Raji (cell line): ENCODE measurements around the gene PIK3CB.

Source experiments
- POLR2A ChIP-seq: IDR thresholded peaks from 2 replicates; pipeline ENCODE4 v1.6.1; 2011; ENCODE audit warnings: low read depth, low read length, control low read depth; ENCODE audit not compliant: insufficient read depth

Gene PIK3CB

GRCh38 chr3:138684396-138684795, 150.3 kb downstream of the PIK3CB start:
- no peak for TF ChIP-seq POLR2A

GRCh38 chr3:138682648-138683047, 152.1 kb downstream of the PIK3CB start:
- TF ChIP-seq POLR2A: no peak

- TF ChIP-seq POLR2A: no peak
Observed at GRCh38 chr3:138681463-138682220, 153.1 kb downstream of the PIK3CB start.

- TF ChIP-seq POLR2A: no peak
Observed at GRCh38 chr3:138678874-138679392, 155.8 kb downstream of the PIK3CB start.

GRCh38 chr3:138678086-138678485, 156.6 kb downstream of the PIK3CB start:
- TF ChIP-seq POLR2A: no peak

GRCh38 chr3:138675393-138675792, 159.3 kb downstream of the PIK3CB start:
- TF ChIP-seq POLR2A: no peak

- no peak for TF ChIP-seq POLR2A
Observed at GRCh38 chr3:138673641-138674530, 160.8 kb downstream of the PIK3CB start.

- TF ChIP-seq POLR2A: no peak
Observed at GRCh38 chr3:138670407-138670806, 164.3 kb downstream of the PIK3CB start.

- TF ChIP-seq POLR2A: no peak
Observed at GRCh38 chr3:138668107-138668506, 166.6 kb downstream of the PIK3CB start.

GRCh38 chr3:138657508-138657907, 177.2 kb downstream of the PIK3CB start:
- TF ChIP-seq POLR2A: no peak

GRCh38 chr3:138653567-138653966, 181.2 kb downstream of the PIK3CB start:
- no peak for TF ChIP-seq POLR2A

GRCh38 chr3:138649134-138649533, 185.6 kb downstream of the PIK3CB start:
- no peak for TF ChIP-seq POLR2A

- TF ChIP-seq POLR2A: no peak
Observed at GRCh38 chr3:138646513-138646912, 188.2 kb downstream of the PIK3CB start.

GRCh38 chr3:138646008-138646407, 188.7 kb downstream of the PIK3CB start:
- no peak for TF ChIP-seq POLR2A

- TF ChIP-seq POLR2A: no peak
Observed at GRCh38 chr3:138642927-138643253, 191.8 kb downstream of the PIK3CB start.
